HG03139 (cell line): ENCODE results near the gene PLEKHM2.
"Not testable (repeated sequence)": the region's sequence is repeated elsewhere in the genome, so short reads cannot be mapped to it uniquely, and the experiment has no call there.

Experiments
- ATAC-seq: cut with Tn5 transposase; IDR thresholded peaks from one replicate; pipeline ENCODE4 v1.9.1; 2021; ENCODE audit not compliant: unreplicated experiment

PLEKHM2 gene

GRCh38 chr1:15699321-15699720 lies 15.2 kb downstream of the PLEKHM2 start:
- ATAC-seq, result not testable (repeated sequence)

- ATAC-seq, result no peak
Observed at GRCh38 chr1:15700508-15700907, 16.4 kb downstream of the PLEKHM2 start.

GRCh38 chr1:15701784-15702183 lies 17.7 kb downstream of the PLEKHM2 start:
- ATAC-seq, result no peak

GRCh38 chr1:15702722-15703550 lies 18.8 kb downstream of the PLEKHM2 start:
- no peak for ATAC-seq

GRCh38 chr1:15703562-15703961 lies 19.4 kb downstream of the PLEKHM2 start:
- no peak for ATAC-seq

GRCh38 chr1:15704526-15705183 lies 20.5 kb downstream of the PLEKHM2 start:
- no peak for ATAC-seq

- ATAC-seq, result no peak
Observed at GRCh38 chr1:15705184-15705566, 21.1 kb downstream of the PLEKHM2 start.

GRCh38 chr1:15706751-15707150 lies 22.6 kb downstream of the PLEKHM2 start:
- no peak for ATAC-seq

- ATAC-seq, result no peak
Observed at GRCh38 chr1:15707239-15707925, 23.3 kb downstream of the PLEKHM2 start.

- ATAC-seq, result no peak
Observed at GRCh38 chr1:15708486-15709137, 24.5 kb downstream of the PLEKHM2 start.

- no peak for ATAC-seq
Observed at GRCh38 chr1:15709226-15709625, 25.1 kb downstream of the PLEKHM2 start.

- no peak for ATAC-seq
Observed at GRCh38 chr1:15712168-15712567, 28.0 kb downstream of the PLEKHM2 start.

- ATAC-seq, result no peak
Observed at GRCh38 chr1:15714406-15715136, 30.5 kb downstream of the PLEKHM2 start.

GRCh38 chr1:15717418-15718125 lies 33.5 kb downstream of the PLEKHM2 start:
- ATAC-seq, result no peak

GRCh38 chr1:15718199-15718601 lies 34.1 kb downstream of the PLEKHM2 start:
- no peak for ATAC-seq

GRCh38 chr1:15719381-15720120 lies 35.4 kb downstream of the PLEKHM2 start:
- no peak for ATAC-seq

GRCh38 chr1:15720861-15721260 lies 36.7 kb downstream of the PLEKHM2 start:
- no peak for ATAC-seq

- no peak for ATAC-seq
Observed at GRCh38 chr1:15722411-15722810, 38.3 kb downstream of the PLEKHM2 start.

GRCh38 chr1:15722836-15723532 lies 38.9 kb downstream of the PLEKHM2 start:
- no peak for ATAC-seq
